ENCODE measurements around the gene ASXL2. TPM values are rescaled to one million over a fixed set of nuclear protein-coding genes. Genes with fewer than 3 reads are reported as not detected.
A peak's percentile ranks its signal among the peaks of the same experiment; 100 is the strongest.
"Not testable (repeated sequence)": the region's sequence is repeated elsewhere in the genome, so short reads cannot be mapped to it uniquely, and the experiment has no call there.

ASXL2 gene
- polyA plus RNA-seq, 4 donors: 1.1 to 14.7 (median 3.2) TPM

DNA sequence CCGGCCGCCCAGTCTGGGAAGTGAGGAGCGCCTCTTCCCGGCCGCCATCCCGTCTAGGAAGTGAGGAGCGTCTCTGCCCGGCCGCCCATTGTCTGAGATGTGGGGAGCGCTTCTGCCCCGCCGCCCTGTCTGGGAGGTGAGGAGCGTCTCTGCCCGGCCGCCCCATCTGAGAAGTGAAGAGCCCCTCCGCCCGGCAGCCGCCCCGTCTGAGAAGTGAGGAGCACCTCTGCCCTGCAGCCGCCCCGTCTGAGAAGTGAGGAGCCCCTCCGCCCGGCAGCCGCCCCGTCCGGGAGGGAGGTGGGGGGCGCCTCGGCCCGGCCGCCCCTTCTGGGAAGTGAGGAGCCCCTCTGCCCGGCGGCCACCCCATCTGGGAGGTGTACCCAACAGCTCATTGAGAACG is 172.7 kb downstream of the ASXL2 start:
- H3K4me1 ChIP-seq (ENCODE audit: control insufficient read depth in 3 of 3, insufficient read depth in 2 of 3, low read depth in 1 of 3, low read length in 2 of 3); H3K27me3 ChIP-seq (ENCODE audit: control insufficient read depth in 3 of 3, insufficient read depth in 3 of 3, low read length in 3 of 3); H3K9me3 ChIP-seq (ENCODE audit: control insufficient read depth in 2 of 2, insufficient read depth in 1 of 2, low read depth in 1 of 2, low read length in 1 of 2); H3K4me3 ChIP-seq (ENCODE audit: low read depth in 1 of 3, low read length in 3 of 3); FAIRE-seq; DNase-seq; H3K27ac ChIP-seq (ENCODE audit: low read depth in 1 of 3, low read length in 2 of 3); H3K36me3 ChIP-seq (ENCODE audit: control insufficient read depth in 3 of 3, insufficient read depth in 2 of 3, low read depth in 1 of 3, low read length in 3 of 3): not testable (repeated sequence)
- WGBS, 3 donors: 94 to 96% (median 94%) methylated on average over 20 to 33 of the region's 33 CpGs

GRCh38 chr2:25701801-25702200 is 176.5 kb downstream of the ASXL2 start:
- no peak for FAIRE-seq
- 84 to 91% (median 90%) methylated on average over 9 of the region's 9 CpGs for WGBS, 3 donors

DNA sequence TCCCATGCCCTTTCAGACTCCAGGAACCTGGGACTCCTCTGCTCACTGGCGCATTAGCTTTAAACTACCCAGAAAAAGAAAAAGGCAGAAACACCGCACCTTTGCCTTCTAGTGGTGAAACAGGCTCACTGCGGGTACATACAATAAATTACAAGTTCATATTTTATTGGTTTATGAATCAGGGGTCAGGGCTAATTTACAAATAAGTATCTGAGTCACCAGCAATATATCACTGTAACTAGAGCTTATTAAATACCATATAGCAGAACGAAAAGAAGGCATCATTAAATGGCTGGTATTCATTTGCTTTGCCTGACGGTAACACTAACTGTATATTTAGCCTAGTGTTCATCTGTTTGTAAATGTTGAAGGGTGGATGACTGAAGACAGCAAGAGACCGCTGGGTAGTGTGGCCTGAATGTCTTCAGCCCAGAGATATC is 178.0 kb downstream of the ASXL2 start:
- Histone ChIP-seq H3K36me3 (ENCODE audit: control insufficient read depth in 3 of 3, insufficient read depth in 2 of 3, low read depth in 1 of 3, low read length in 3 of 3) (no peaks in the 10 kb centered on the region), H3K4me1 (ENCODE audit: control insufficient read depth in 3 of 3, insufficient read depth in 2 of 3, low read depth in 1 of 3, low read length in 2 of 3) (no peaks in the 10 kb centered on the region), H3K27me3 (ENCODE audit: control insufficient read depth in 3 of 3, insufficient read depth in 3 of 3, low read length in 3 of 3) (peaks cover 0 to 8% (median 0%) of the 10 kb centered on the region in 3 donors), H3K9me3 (ENCODE audit: control insufficient read depth in 2 of 2, insufficient read depth in 1 of 2, low read depth in 1 of 2, low read length in 1 of 2) (peaks cover 0 to 2% of the 10 kb centered on the region in 2 donors), H3K27ac (ENCODE audit: low read depth in 1 of 3, low read length in 2 of 3) (no peak overlapping the region), H3K4me3 (ENCODE audit: low read depth in 1 of 3, low read length in 3 of 3) (no peak overlapping the region)
- FAIRE-seq (peak; percentile 68), DNase-seq (peak; percentile 70 to 88)
- 8 to 29% (median 21%) methylated on average over 6 of the region's 6 CpGs for WGBS, 3 donors

More at GRCh38 chr2:25701801-25702200, 176.5 kb downstream of the ASXL2 start:
- no peak overlapping the region for H3K27ac ChIP-seq (ENCODE audit: low read depth in 1 of 3, low read length in 2 of 3)
- H3K9me3 ChIP-seq (ENCODE audit: control insufficient read depth in 2 of 2, insufficient read depth in 1 of 2, low read depth in 1 of 2, low read length in 1 of 2): peaks cover 0 to 2% of the 10 kb centered on the region in 2 donors
- H3K27me3 ChIP-seq (ENCODE audit: control insufficient read depth in 3 of 3, insufficient read depth in 3 of 3, low read length in 3 of 3): peaks cover 0 to 8% (median 0%) of the 10 kb centered on the region in 3 donors
- H3K36me3 ChIP-seq (ENCODE audit: control insufficient read depth in 3 of 3, insufficient read depth in 2 of 3, low read depth in 1 of 3, low read length in 3 of 3): no peaks in the 10 kb centered on the region
- DNase-seq: no peak
- no peak overlapping the region for H3K4me3 ChIP-seq (ENCODE audit: low read depth in 1 of 3, low read length in 3 of 3)
- H3K4me1 ChIP-seq (ENCODE audit: control insufficient read depth in 3 of 3, insufficient read depth in 2 of 3, low read depth in 1 of 3, low read length in 2 of 3): no peaks in the 10 kb centered on the region

DNA sequence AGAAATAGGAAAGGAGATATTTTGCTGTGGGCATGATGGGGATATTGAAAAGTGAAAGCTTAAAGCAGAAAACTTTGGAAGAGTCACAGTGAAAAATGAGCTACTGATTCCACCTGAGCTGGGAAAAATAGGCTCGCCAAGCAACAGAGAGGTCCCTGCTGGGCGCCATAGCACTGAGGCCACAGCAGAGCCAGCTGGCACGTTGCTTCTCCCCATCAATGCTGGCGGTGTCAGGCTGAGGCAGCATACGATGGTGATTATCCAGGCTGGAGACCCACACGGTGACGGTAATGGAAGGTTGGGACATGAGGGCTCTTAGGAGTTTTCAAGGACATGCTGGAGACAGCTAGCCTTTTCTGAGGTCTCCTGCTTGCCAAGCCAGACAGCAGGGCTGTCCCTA is 179.1 kb downstream of the ASXL2 start:
- Histone ChIP-seq H3K4me1 (ENCODE audit: control insufficient read depth in 3 of 3, insufficient read depth in 2 of 3, low read depth in 1 of 3, low read length in 2 of 3) (no peaks in the 10 kb centered on the region), H3K36me3 (ENCODE audit: control insufficient read depth in 3 of 3, insufficient read depth in 2 of 3, low read depth in 1 of 3, low read length in 3 of 3) (no peaks in the 10 kb centered on the region), H3K27ac (ENCODE audit: low read depth in 1 of 3, low read length in 2 of 3) (no peak overlapping the region), H3K9me3 (ENCODE audit: control insufficient read depth in 2 of 2, insufficient read depth in 1 of 2, low read depth in 1 of 2, low read length in 1 of 2) (no peaks in the 10 kb centered on the region), H3K27me3 (ENCODE audit: control insufficient read depth in 3 of 3, insufficient read depth in 3 of 3, low read length in 3 of 3) (peaks cover 0 to 8% (median 0%) of the 10 kb centered on the region in 3 donors), H3K4me3 (ENCODE audit: low read depth in 1 of 3, low read length in 3 of 3) (no peak overlapping the region)
- no peak for DNase-seq
- FAIRE-seq: no peak
- 44 to 84% (median 72%) methylated on average over 7 of the region's 7 CpGs for WGBS, 3 donors

DNA sequence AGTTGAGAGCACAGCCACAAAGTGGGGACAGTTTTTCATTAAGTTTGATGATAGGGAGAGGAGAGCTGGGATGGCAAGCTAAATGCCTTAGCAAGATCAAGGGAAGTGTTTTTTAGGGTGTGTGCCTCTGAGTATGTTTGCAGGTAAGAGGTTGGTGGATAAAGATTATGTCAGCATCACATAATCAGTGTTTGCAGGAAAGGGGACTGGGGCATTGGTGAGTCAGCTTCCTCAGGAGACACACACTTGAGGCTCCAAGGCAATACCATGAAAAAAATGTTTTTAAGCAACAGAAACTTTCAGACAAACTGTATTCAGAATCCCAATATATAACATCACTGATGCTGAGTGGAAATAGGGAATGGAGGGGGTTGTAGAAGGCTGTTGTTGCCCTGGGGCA is 179.5 kb downstream of the ASXL2 start:
- Histone ChIP-seq H3K36me3 (ENCODE audit: control insufficient read depth in 3 of 3, insufficient read depth in 2 of 3, low read depth in 1 of 3, low read length in 3 of 3) (no peaks in the 10 kb centered on the region), H3K4me1 (ENCODE audit: control insufficient read depth in 3 of 3, insufficient read depth in 2 of 3, low read depth in 1 of 3, low read length in 2 of 3) (no peaks in the 10 kb centered on the region), H3K4me3 (ENCODE audit: low read depth in 1 of 3, low read length in 3 of 3) (no peak overlapping the region), H3K27ac (ENCODE audit: low read depth in 1 of 3, low read length in 2 of 3) (no peak overlapping the region), H3K9me3 (ENCODE audit: control insufficient read depth in 2 of 2, insufficient read depth in 1 of 2, low read depth in 1 of 2, low read length in 1 of 2) (no peaks in the 10 kb centered on the region), H3K27me3 (ENCODE audit: control insufficient read depth in 3 of 3, insufficient read depth in 3 of 3, low read length in 3 of 3) (peaks cover 0 to 8% (median 0%) of the 10 kb centered on the region in 3 donors)
- DNase-seq (no peak), FAIRE-seq (no peak)

GRCh38 chr2:25697559-25698341 is 180.5 kb downstream of the ASXL2 start:
- 42 to 61% (median 59%) methylated on average over 17 of the region's 17 CpGs for WGBS, 3 donors
- H3K4me3 ChIP-seq (ENCODE audit: low read depth in 1 of 3, low read length in 3 of 3): no peak overlapping the region
- no peak for DNase-seq
- H3K36me3 ChIP-seq (ENCODE audit: control insufficient read depth in 3 of 3, insufficient read depth in 2 of 3, low read depth in 1 of 3, low read length in 3 of 3): no peaks in the 10 kb centered on the region
- no peaks in the 10 kb centered on the region for H3K9me3 ChIP-seq (ENCODE audit: control insufficient read depth in 2 of 2, insufficient read depth in 1 of 2, low read depth in 1 of 2, low read length in 1 of 2)
- H3K27ac ChIP-seq (ENCODE audit: low read depth in 1 of 3, low read length in 2 of 3): no peak overlapping the region
- no peaks in the 10 kb centered on the region for H3K4me1 ChIP-seq (ENCODE audit: control insufficient read depth in 3 of 3, insufficient read depth in 2 of 3, low read depth in 1 of 3, low read length in 2 of 3)
- peaks cover 0 to 8% (median 0%) of the 10 kb centered on the region in 3 donors for H3K27me3 ChIP-seq (ENCODE audit: control insufficient read depth in 3 of 3, insufficient read depth in 3 of 3, low read length in 3 of 3)
- no peak for FAIRE-seq

- 60 to 84% (median 71%) methylated on average over 6 of the region's 6 CpGs for WGBS, 3 donors
- Histone ChIP-seq H3K27ac (ENCODE audit: low read depth in 1 of 3, low read length in 2 of 3) (no peak overlapping the region), H3K9me3 (ENCODE audit: control insufficient read depth in 2 of 2, insufficient read depth in 1 of 2, low read depth in 1 of 2, low read length in 1 of 2) (no peaks in the 10 kb centered on the region), H3K4me1 (ENCODE audit: control insufficient read depth in 3 of 3, insufficient read depth in 2 of 3, low read depth in 1 of 3, low read length in 2 of 3) (no peaks in the 10 kb centered on the region), H3K36me3 (ENCODE audit: control insufficient read depth in 3 of 3, insufficient read depth in 2 of 3, low read depth in 1 of 3, low read length in 3 of 3) (no peaks in the 10 kb centered on the region), H3K4me3 (ENCODE audit: low read depth in 1 of 3, low read length in 3 of 3) (no peak overlapping the region), H3K27me3 (ENCODE audit: control insufficient read depth in 3 of 3, insufficient read depth in 3 of 3, low read length in 3 of 3) (peaks cover 0 to 5% (median 0%) of the 10 kb centered on the region in 3 donors)
- peak in 1 of 2 donors; percentile 61 for DNase-seq
- no peak for FAIRE-seq
Observed at GRCh38 chr2:25692737-25693445, 185.4 kb downstream of the ASXL2 start.

GRCh38 chr2:25692143-25692542 is 186.1 kb downstream of the ASXL2 start:
- 78 to 81% (median 80%) methylated on average over 4 of the region's 4 CpGs for WGBS, 3 donors
- H3K27me3 ChIP-seq (ENCODE audit: control insufficient read depth in 3 of 3, insufficient read depth in 3 of 3, low read length in 3 of 3): no peaks in the 10 kb centered on the region
- no peaks in the 10 kb centered on the region for H3K9me3 ChIP-seq (ENCODE audit: control insufficient read depth in 2 of 2, insufficient read depth in 1 of 2, low read depth in 1 of 2, low read length in 1 of 2)
- FAIRE-seq (no peak), DNase-seq (no peak)
- H3K4me3 ChIP-seq (ENCODE audit: low read depth in 1 of 3, low read length in 3 of 3): no peak overlapping the region
- H3K36me3 ChIP-seq (ENCODE audit: control insufficient read depth in 3 of 3, insufficient read depth in 2 of 3, low read depth in 1 of 3, low read length in 3 of 3): no peaks in the 10 kb centered on the region
- H3K4me1 ChIP-seq (ENCODE audit: control insufficient read depth in 3 of 3, insufficient read depth in 2 of 3, low read depth in 1 of 3, low read length in 2 of 3): no peaks in the 10 kb centered on the region
- H3K27ac ChIP-seq (ENCODE audit: low read depth in 1 of 3, low read length in 2 of 3): no peak overlapping the region
